HCT116 (cell line): ENCODE measurements around the gene ARHGEF38. TPM values are rescaled to one million over a fixed set of nuclear protein-coding genes. Genes with fewer than 3 reads are reported as not detected.

ENCODE experiments used
- ATAC-seq: fragments of 200-7000 bp; cut with Tn5 transposase; 2 replicates; pipeline ENCODE4 v1.9.1; 2020; ENCODE audit warnings: mild to moderate bottlenecking, moderate library complexity
- BruUV-seq: library from RNA; stranded (reverse); fragments of 400-500 nt; replicated peaks from 2 replicates; lab custom pipeline; 2021; lab: Mats Ljungman, UMichigan
- CTCF ChIA-PET: fragments of 300-600 bp; sonication (Branson Sonifier 250); formaldehyde crosslinking; loops from one replicate; lab custom pipeline; 2021; ENCODE audit warnings: antibody characterized with exemption; lab: Charles Lee
- POLR2A ChIA-PET: fragments of 300-600, 350-600 bp; sonication (Branson Sonifier 250); formaldehyde crosslinking; loops from one replicate; lab custom pipeline; 2021; ENCODE audit warnings: antibody characterized with exemption; lab: Charles Lee
- RAD21 ChIA-PET, 2 experiments: fragments of 300-600 bp; sonication (Branson Sonifier 250); formaldehyde crosslinking; loops; one replicate each; lab custom pipeline; 2023; ENCODE audit warnings: low total read pairs in 2 of 2; ENCODE audit not compliant: uncharacterized antibody in 2 of 2, unreplicated experiment in 2 of 2, low non-redundant PET in 1 of 2; lab: Charles Lee
- DNase-seq: peaks from one replicate; pipeline ENCODE4 v3.0.0-alpha.2; 2010; ENCODE audit warnings: low read depth, low spot score
- H2AFZ ChIP-seq: fragments of 200-600 bp; shearing (Covaris generic), sonication (generic); 2 replicates; pipeline ENCODE4 v1.6.1; 2017; ENCODE audit warnings: low read depth, mixed run types, mixed read lengths, antibody characterized with exemption, low read length; ENCODE audit not compliant: poor library complexity, severe bottlenecking
- H3K27ac ChIP-seq: 2 replicates; pipeline ENCODE4 v1.5.1; 2012; ENCODE audit warnings: low read depth, low read length
- H3K27me3 ChIP-seq: fragments of 200-600 bp; sonication (generic); 2 replicates; pipeline ENCODE4 v1.6.1; 2016; ENCODE audit warnings: mixed run types, low read length, mixed read lengths; ENCODE audit not compliant: insufficient read depth
- H3K36me3 ChIP-seq, 2 experiments: fragments of 200-500 bp in 1 of 2; fragments of 200-600 bp in 1 of 2; sonication (Bioruptor generic) in 1 of 2; sonication (generic) in 1 of 2; 2 replicates each; pipeline versions ENCODE4 v1.5.1 to v1.6.1; 2014 to 2016; ENCODE audit warnings: low read length in 2 of 2, inconsistent platforms in 1 of 2, mixed read lengths in 1 of 2, mixed run types in 1 of 2; ENCODE audit not compliant: insufficient read depth in 2 of 2, control insufficient read depth in 1 of 2
- H3K4me1 ChIP-seq, 2 experiments: fragments of 200-600 bp in 1 of 2; sonication (generic) in 1 of 2; 2 replicates each; pipeline versions ENCODE4 v1.5.1 to v1.6.1; 2012 to 2017; ENCODE audit warnings: low read length in 2 of 2, inconsistent platforms in 1 of 2, mild to moderate bottlenecking in 1 of 2, mixed read lengths in 1 of 2, mixed run types in 1 of 2, moderate library complexity in 1 of 2; ENCODE audit not compliant: insufficient read depth in 2 of 2, control insufficient read depth in 1 of 2
- H3K4me2 ChIP-seq: fragments of 200-600 bp; sonication (generic); 2 replicates; pipeline ENCODE4 v1.6.1; 2017; ENCODE audit warnings: mixed run types, low read length, mixed read lengths
- H3K4me3 ChIP-seq, 2 experiments: fragments of 200-600 bp in 1 of 2; sonication (generic) in 1 of 2; replicated peaks in 1 of 2; 2 replicates each; pipeline ENCODE4 v1.5.1; 2011 to 2016; ENCODE audit warnings: low read length in 2 of 2, control low read depth in 1 of 2, low read depth in 1 of 2, mild to moderate bottlenecking in 1 of 2, mixed read lengths in 1 of 2, mixed run types in 1 of 2
- H3K79me2 ChIP-seq: fragments of 200-600 bp; sonication (generic); 2 replicates; pipeline ENCODE4 v1.6.1; 2017; ENCODE audit warnings: mild to moderate bottlenecking, mixed run types, low read length, moderate library complexity, mixed read lengths; ENCODE audit not compliant: insufficient read depth
- H3K9ac ChIP-seq: fragments of 200-600 bp; sonication (generic); 2 replicates; pipeline ENCODE4 v1.6.1; 2016; ENCODE audit warnings: low read length, mixed read lengths
- H3K9me2 ChIP-seq: fragments of 200-600 bp; sonication (generic), shearing (Covaris generic); 2 replicates; pipeline ENCODE4 v1.6.1; 2017; ENCODE audit warnings: mixed run types, mild to moderate bottlenecking, moderate library complexity; ENCODE audit not compliant: insufficient read depth
- H3K9me3 ChIP-seq, 2 experiments: fragments of 200-500 bp in 1 of 2; fragments of 200-600 bp in 1 of 2; sonication (Bioruptor generic) in 1 of 2; sonication (generic) in 1 of 2; 2 replicates each; pipeline ENCODE4 v1.6.1; 2014 to 2017; ENCODE audit warnings: low read length in 2 of 2, mixed read lengths in 2 of 2, inconsistent platforms in 1 of 2, low read depth in 1 of 2, mild to moderate bottlenecking in 1 of 2, mixed run types in 1 of 2, moderate library complexity in 1 of 2; ENCODE audit not compliant: control insufficient read depth in 1 of 2, insufficient read depth in 1 of 2
- H4K20me1 ChIP-seq: fragments of 200-600 bp; sonication (generic), shearing (Covaris generic); 2 replicates; pipeline ENCODE4 v1.6.1; 2017; ENCODE audit warnings: mixed run types, mild to moderate bottlenecking, moderate library complexity; ENCODE audit not compliant: insufficient read depth
- CBX3 ChIP-seq: IDR thresholded peaks from 2 replicates; pipeline ENCODE4 v1.6.1; 2012; ENCODE audit warnings: low read depth
- CEBPB ChIP-seq: IDR thresholded peaks from 2 replicates; pipeline ENCODE4 v1.6.1; 2012; ENCODE audit warnings: low read depth
- CTCF ChIP-seq, 3 experiments: fragments of 200-600 bp in 1 of 3; sonication (generic) in 1 of 3; IDR thresholded peaks in 2 of 3; conservative IDR thresholded peaks in 1 of 3; 2 replicates each; pipeline ENCODE4 v1.5.1; 2012 to 2017; ENCODE audit warnings: low read depth in 2 of 3, low read length in 2 of 3, antibody characterized with exemption in 1 of 3, borderline replicate concordance in 1 of 3, control low read depth in 1 of 3, mild to moderate bottlenecking in 1 of 3, mixed read lengths in 1 of 3, mixed run types in 1 of 3, moderate library complexity in 1 of 3; ENCODE audit not compliant: insufficient read depth in 1 of 3
- ELF1 ChIP-seq: IDR thresholded peaks from 2 replicates; pipeline ENCODE4 v1.6.1; 2012; ENCODE audit warnings: low read depth, borderline replicate concordance
- EZH2 ChIP-seq: fragments of 200-600 bp; sonication (generic); IDR thresholded peaks from 2 replicates; pipeline ENCODE4 v1.6.1; 2017; ENCODE audit warnings: antibody characterized with exemption, mixed run types
- EZH2phosphoT487 ChIP-seq: fragments of 200-600 bp; IDR thresholded peaks from 2 replicates; pipeline ENCODE4 v1.6.1; 2018; ENCODE audit warnings: antibody characterized with exemption, borderline replicate concordance
- POLR2A ChIP-seq: IDR thresholded peaks from 2 replicates; pipeline ENCODE4 v1.7.0; 2011; ENCODE audit warnings: borderline replicate concordance; ENCODE audit not compliant: insufficient read depth, insufficient read length; ENCODE audit errors: extremely low read depth
- POLR2AphosphoS5 ChIP-seq: IDR thresholded peaks from 2 replicates; pipeline ENCODE4 v1.6.1; 2011; ENCODE audit warnings: mild to moderate bottlenecking, low read depth, low read length, moderate library complexity
- RAD21 ChIP-seq: IDR thresholded peaks from 2 replicates; pipeline ENCODE4 v1.6.1; 2012; ENCODE audit warnings: low read depth, mild to moderate bottlenecking
- SIN3A ChIP-seq: IDR thresholded peaks from 2 replicates; pipeline ENCODE4 v1.6.1; 2012; ENCODE audit warnings: low read depth
- SP1 ChIP-seq: IDR thresholded peaks from 2 replicates; pipeline ENCODE4 v1.6.1; 2012; ENCODE audit warnings: low read depth
- SRF ChIP-seq: IDR thresholded peaks from 2 replicates; pipeline ENCODE4 v1.6.1; 2012; ENCODE audit warnings: low read depth
- TCF7L2 ChIP-seq: IDR thresholded peaks from 2 replicates; pipeline ENCODE4 v1.7.0; 2011; ENCODE audit warnings: borderline replicate concordance, inconsistent platforms; ENCODE audit not compliant: insufficient read depth, insufficient read length; ENCODE audit errors: extremely low read depth
- YY1 ChIP-seq: IDR thresholded peaks from 2 replicates; pipeline ENCODE4 v1.6.1; 2011; ENCODE audit warnings: low read length, low read depth, moderate library complexity, mild to moderate bottlenecking; ENCODE audit not compliant: insufficient replicate concordance; ENCODE audit errors: extremely low read depth
- ZBTB33 ChIP-seq: IDR thresholded peaks from 2 replicates; pipeline ENCODE4 v1.6.1; 2011; ENCODE audit warnings: mild to moderate bottlenecking, low read length, moderate library complexity; ENCODE audit not compliant: insufficient replicate concordance; ENCODE audit errors: extremely low read depth
- ZFX ChIP-seq: fragments of 450-650 bp; IDR thresholded peaks from 2 replicates; pipeline ENCODE4 v1.6.1; 2017
- intact Hi-C: fragments of 100-400 bp; cut with micrococcal nuclease; formaldehyde crosslinking; loops from 2 replicates; pipeline ENCODE4 v1.10.0; 2022
- total RNA-seq: library from RNA; stranded (reverse); gene quantifications from one replicate; pipeline ENCODE4 v1.2.1, GENCODE V29; 2021; ENCODE audit not compliant: unreplicated experiment
- TF ChIP-seq, protein P1 (sequence below): IDR thresholded peaks from 2 replicates; pipeline ENCODE4 v1.6.1; 2012
- TF ChIP-seq, protein P2 (sequence below): IDR thresholded peaks from 2 replicates; pipeline ENCODE4 v1.6.1; 2012; ENCODE audit warnings: low read depth

ARHGEF38 gene
- total RNA-seq, 1 experiment from 2014 or later = not detected

GRCh38 chr4:105708181-105709080, 156.0 kb downstream of the ARHGEF38 start, which contains the start of the genes GSTCD and INTS12:
Gene GSTCD (plus strand): TSS chr4:105708784. CDS start chr4:105717614, 8,830 bp downstream.
Gene INTS12 (minus strand): TSS chr4:105708689. CDS start chr4:105700005, 8,684 bp downstream.
- no TSS peak for BruUV-seq
- peak; percentile 88 for DNase-seq

More at GRCh38 chr4:105708181-105709080, 156.0 kb downstream of the ARHGEF38 start, which contains the start of the genes GSTCD and INTS12:
- H4K20me1 ChIP-seq = no peaks in the 10 kb centered on the region
- CTCF ChIA-PET = no interaction called here
- no peaks in the 10 kb centered on the region for H3K9me3 ChIP-seq
- peak within 1 kb of the TSS; percentile 80 for H3K27ac ChIP-seq
- peaks cover 83% of the 10 kb centered on the region for H3K79me2 ChIP-seq
- H3K9me2 ChIP-seq = no peaks in the 10 kb centered on the region
- H3K4me3 ChIP-seq = peak within 1 kb of the TSS; percentile 77 to 82
- peak within 1 kb of the TSS; percentile 72 for H3K4me2 ChIP-seq
- RAD21 ChIA-PET = no interaction called here
- H3K27me3 ChIP-seq = no peaks in the 10 kb centered on the region
- peak within 1 kb of the TSS; percentile 58 for H2AFZ ChIP-seq
- ATAC-seq = peak; percentile 94
- no peaks in the 10 kb centered on the region for H3K36me3 ChIP-seq
- TF ChIP-seq EZH2phosphoT487 = no peak
- no peak for TF ChIP-seq RAD21
- TF ChIP-seq, protein P1, sequence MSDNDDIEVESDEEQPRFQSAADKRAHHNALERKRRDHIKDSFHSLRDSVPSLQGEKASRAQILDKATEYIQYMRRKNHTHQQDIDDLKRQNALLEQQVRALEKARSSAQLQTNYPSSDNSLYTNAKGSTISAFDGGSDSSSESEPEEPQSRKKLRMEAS = peak; percentile 83
- TF ChIP-seq SIN3A = peak; percentile 98
- TF ChIP-seq POLR2AphosphoS5 = peak; percentile 95
- TF ChIP-seq TCF7L2 = peak; percentile 64
- no peak for TF ChIP-seq EZH2
- peak; percentile 78 for TF ChIP-seq ZBTB33
- TF ChIP-seq POLR2A = peak; percentile 55
- peak; percentile 89; the same call in 1 of the 2 replicates for TF ChIP-seq SRF
- TF ChIP-seq CEBPB = peak; percentile 60; the same call in 1 of the 2 replicates
- TF ChIP-seq ZFX = peak; percentile 58
- no peak for TF ChIP-seq CTCF (IDR thresholded peaks at IDR 0.05 in 2 of 3, conservative IDR thresholded peaks at IDR 0.05 in 1 of 3; ENCODE audit: borderline replicate concordance in 1 of 3, insufficient read depth in 1 of 3, low read depth in 2 of 3, low read length in 2 of 3)
- peak; percentile 84 for TF ChIP-seq SP1
- TF ChIP-seq, protein P2, sequence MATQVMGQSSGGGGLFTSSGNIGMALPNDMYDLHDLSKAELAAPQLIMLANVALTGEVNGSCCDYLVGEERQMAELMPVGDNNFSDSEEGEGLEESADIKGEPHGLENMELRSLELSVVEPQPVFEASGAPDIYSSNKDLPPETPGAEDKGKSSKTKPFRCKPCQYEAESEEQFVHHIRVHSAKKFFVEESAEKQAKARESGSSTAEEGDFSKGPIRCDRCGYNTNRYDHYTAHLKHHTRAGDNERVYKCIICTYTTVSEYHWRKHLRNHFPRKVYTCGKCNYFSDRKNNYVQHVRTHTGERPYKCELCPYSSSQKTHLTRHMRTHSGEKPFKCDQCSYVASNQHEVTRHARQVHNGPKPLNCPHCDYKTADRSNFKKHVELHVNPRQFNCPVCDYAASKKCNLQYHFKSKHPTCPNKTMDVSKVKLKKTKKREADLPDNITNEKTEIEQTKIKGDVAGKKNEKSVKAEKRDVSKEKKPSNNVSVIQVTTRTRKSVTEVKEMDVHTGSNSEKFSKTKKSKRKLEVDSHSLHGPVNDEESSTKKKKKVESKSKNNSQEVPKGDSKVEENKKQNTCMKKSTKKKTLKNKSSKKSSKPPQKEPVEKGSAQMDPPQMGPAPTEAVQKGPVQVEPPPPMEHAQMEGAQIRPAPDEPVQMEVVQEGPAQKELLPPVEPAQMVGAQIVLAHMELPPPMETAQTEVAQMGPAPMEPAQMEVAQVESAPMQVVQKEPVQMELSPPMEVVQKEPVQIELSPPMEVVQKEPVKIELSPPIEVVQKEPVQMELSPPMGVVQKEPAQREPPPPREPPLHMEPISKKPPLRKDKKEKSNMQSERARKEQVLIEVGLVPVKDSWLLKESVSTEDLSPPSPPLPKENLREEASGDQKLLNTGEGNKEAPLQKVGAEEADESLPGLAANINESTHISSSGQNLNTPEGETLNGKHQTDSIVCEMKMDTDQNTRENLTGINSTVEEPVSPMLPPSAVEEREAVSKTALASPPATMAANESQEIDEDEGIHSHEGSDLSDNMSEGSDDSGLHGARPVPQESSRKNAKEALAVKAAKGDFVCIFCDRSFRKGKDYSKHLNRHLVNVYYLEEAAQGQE = no peak
- TF ChIP-seq CBX3 = peak; percentile 100
- peak; percentile 68 for TF ChIP-seq ELF1
- TF ChIP-seq YY1 = peak; percentile 90
- POLR2A ChIA-PET = no interaction called here
- H3K9ac ChIP-seq = peak within 1 kb of the TSS; percentile 88
- peaks cover 0 to 14% of the 10 kb centered on the region in 2 experiments; a peak in 3 of 4 replicates for H3K4me1 ChIP-seq
- intact Hi-C loops = no loop called here
